Measurements from ENCODE around the gene KIF17. TPM values are rescaled to one million over a fixed set of nuclear protein-coding genes. Genes with fewer than 3 reads are reported as not detected.

KIF17 gene
- total RNA-seq, 1 donor from 2014 or later = 4.6 TPM

DNA sequence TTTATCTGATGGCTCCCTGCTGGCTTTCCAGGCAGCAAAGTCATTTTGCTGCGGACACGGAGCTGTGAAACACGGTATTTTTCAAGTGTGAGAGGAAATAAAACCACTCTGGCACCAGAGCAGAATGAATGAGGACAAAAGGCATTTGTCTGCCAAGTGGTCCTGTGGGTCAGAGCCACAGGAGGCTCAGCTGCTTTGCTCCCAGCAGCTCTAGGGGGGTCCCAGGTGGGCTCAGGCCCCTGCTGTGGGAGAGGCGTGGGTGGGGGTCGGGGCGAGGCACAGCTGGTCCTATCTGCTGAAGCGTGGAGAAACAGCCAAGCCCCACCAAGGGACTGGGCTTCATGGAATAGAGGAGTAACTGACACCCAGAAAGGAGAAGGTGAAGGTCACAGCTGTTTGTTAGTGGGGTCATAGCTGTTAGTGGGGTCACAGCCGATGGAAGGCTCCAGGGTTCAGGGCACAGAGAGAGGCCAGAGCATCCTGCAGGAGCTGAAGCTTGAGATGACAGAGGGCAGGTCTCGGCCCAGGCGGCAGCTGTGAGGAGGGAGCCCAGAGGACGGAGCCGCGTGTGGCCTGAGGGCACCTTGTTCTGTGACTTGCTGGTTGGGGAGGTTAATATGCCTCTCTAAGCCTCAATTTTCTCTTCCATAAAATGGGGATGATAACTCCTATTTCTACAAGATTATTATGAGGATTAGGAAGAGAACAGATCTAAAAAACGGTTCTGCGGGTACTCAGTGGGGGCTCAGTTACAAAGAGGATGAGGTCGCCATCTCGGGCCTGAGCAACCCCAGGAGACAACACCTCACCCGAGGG, 7.1 kb downstream of the KIF17 start:
- intact Hi-C loops (cut with DNase I) = no loop called here
- Histone ChIP-seq H3K4me3 (no peak overlapping the region), H3K27me3 (peaks cover 18% of the 10 kb centered on the region), H3K36me3 (no peaks in the 10 kb centered on the region), H3K9me3 (no peaks in the 10 kb centered on the region), H3K27ac (no peak overlapping the region), H3K4me1 (no peaks in the 10 kb centered on the region)
- TF ChIP-seq, protein P1, sequence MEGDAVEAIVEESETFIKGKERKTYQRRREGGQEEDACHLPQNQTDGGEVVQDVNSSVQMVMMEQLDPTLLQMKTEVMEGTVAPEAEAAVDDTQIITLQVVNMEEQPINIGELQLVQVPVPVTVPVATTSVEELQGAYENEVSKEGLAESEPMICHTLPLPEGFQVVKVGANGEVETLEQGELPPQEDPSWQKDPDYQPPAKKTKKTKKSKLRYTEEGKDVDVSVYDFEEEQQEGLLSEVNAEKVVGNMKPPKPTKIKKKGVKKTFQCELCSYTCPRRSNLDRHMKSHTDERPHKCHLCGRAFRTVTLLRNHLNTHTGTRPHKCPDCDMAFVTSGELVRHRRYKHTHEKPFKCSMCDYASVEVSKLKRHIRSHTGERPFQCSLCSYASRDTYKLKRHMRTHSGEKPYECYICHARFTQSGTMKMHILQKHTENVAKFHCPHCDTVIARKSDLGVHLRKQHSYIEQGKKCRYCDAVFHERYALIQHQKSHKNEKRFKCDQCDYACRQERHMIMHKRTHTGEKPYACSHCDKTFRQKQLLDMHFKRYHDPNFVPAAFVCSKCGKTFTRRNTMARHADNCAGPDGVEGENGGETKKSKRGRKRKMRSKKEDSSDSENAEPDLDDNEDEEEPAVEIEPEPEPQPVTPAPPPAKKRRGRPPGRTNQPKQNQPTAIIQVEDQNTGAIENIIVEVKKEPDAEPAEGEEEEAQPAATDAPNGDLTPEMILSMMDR (IDR thresholded peaks at IDR 0.05) = no peak
- no peak for DNase-seq
- no peak for ATAC-seq

GRCh38 chr1:20709868-20710267, 7.9 kb downstream of the KIF17 start:
- TF ChIP-seq, protein P1 (IDR thresholded peaks at IDR 0.05) = no peak
- ATAC-seq = no peak
- no peak overlapping the region for H3K27ac ChIP-seq
- H3K4me1 ChIP-seq = no peaks in the 10 kb centered on the region
- intact Hi-C loops (cut with DNase I) = no loop called here
- no peaks in the 10 kb centered on the region for H3K9me3 ChIP-seq
- H3K27me3 ChIP-seq = peaks cover 10% of the 10 kb centered on the region
- peak; percentile 46 for DNase-seq
- no peaks in the 10 kb centered on the region for H3K36me3 ChIP-seq
- H3K4me3 ChIP-seq = no peak overlapping the region

DNA sequence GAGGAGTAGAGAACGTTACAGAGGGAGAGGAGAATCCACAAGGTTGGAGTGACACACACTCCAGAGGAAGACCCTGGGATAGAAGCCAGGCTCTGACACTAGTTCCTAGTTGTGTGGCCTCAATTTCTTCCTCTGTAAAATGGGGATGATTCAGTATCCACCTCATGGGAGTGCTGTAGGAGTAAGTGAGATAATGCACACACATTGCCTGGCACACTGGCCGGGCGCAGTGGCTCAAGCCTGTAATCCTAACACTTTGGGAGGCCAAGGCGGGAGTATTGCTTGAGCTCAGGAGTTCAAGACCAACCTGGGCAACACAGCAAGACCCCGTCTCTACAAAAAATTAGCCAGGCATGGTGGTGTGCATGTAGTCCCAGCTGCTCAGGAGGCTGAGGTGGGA, 8.9 kb downstream of the KIF17 start:
- no peak for ATAC-seq
- Histone ChIP-seq H3K27me3 (peaks cover 9% of the 10 kb centered on the region), H3K36me3 (no peaks in the 10 kb centered on the region), H3K9me3 (no peaks in the 10 kb centered on the region), H3K4me3 (no peak overlapping the region), H3K4me1 (no peaks in the 10 kb centered on the region), H3K27ac (no peak overlapping the region)
- intact Hi-C loops (cut with DNase I) = no loop called here
- TF ChIP-seq, protein P1 (IDR thresholded peaks at IDR 0.05) = no peak
- no peak for DNase-seq

DNA sequence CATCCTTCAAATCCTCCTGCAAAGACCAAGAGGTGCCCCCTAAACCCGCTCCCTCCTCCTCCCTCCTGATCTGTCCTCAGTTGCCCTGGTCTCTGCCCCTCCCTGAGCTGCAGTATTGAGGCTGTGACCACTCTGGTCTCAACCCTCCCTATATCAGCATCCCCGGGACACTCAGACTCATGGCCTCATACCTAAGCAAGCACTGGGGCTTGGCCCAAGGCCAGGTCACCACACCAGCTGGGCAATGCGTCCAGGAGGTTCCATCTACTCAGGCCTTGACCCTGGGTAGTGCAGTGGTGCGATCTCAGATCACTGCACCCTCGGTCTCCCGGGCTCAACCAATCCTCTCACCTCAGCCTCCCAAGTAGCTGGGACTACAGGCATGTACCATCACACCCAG, 9.8 kb downstream of the KIF17 start:
- no peaks in the 10 kb centered on the region for H3K9me3 ChIP-seq
- no peak overlapping the region for H3K4me3 ChIP-seq
- intact Hi-C loops (cut with DNase I) = no loop called here
- DNase-seq (no peak), ATAC-seq (no peak)
- peaks cover 9% of the 10 kb centered on the region for H3K27me3 ChIP-seq
- H3K27ac ChIP-seq = no peak overlapping the region
- H3K4me1 ChIP-seq = no peaks in the 10 kb centered on the region
- H3K36me3 ChIP-seq = no peaks in the 10 kb centered on the region
- TF ChIP-seq, protein P1 (IDR thresholded peaks at IDR 0.05) = no peak

- intact Hi-C loops (cut with DNase I) = no loop called here
- ATAC-seq = no peak
- TF ChIP-seq, protein P1 (IDR thresholded peaks at IDR 0.05) = no peak
- Histone ChIP-seq H3K27me3 (peaks cover 4% of the 10 kb centered on the region), H3K9me3 (no peaks in the 10 kb centered on the region), H3K4me1 (no peaks in the 10 kb centered on the region), H3K36me3 (no peaks in the 10 kb centered on the region), H3K27ac (no peak overlapping the region), H3K4me3 (no peak overlapping the region)
- no peak for DNase-seq
Observed at GRCh38 chr1:20706841-20707240, 11.0 kb downstream of the KIF17 start.

Measured in upper lobe of right lung (tissue), 1 donor.